Vein endothelial cell (primary cell): ENCODE results near the gene NME4. TPM values are rescaled to one million over a fixed set of nuclear protein-coding genes. Genes with fewer than 3 reads are reported as not detected.

Experiments
- small RNA-seq: library from RNA; depleted of rRNA; stranded (forward); fragments of <200 nt; gene quantifications from one replicate; pipeline ENCODE3, GENCODE V24; 2012
- total RNA-seq: library from RNA; depleted of rRNA; stranded (reverse); fragments of >200 nt; gene quantifications from 2 replicates; pipeline ENCODE4 v1.2.3, GENCODE V29; 2012

Gene NME4
- 99.6 and 146 TPM in 2 replicates for total RNA-seq

DNA sequence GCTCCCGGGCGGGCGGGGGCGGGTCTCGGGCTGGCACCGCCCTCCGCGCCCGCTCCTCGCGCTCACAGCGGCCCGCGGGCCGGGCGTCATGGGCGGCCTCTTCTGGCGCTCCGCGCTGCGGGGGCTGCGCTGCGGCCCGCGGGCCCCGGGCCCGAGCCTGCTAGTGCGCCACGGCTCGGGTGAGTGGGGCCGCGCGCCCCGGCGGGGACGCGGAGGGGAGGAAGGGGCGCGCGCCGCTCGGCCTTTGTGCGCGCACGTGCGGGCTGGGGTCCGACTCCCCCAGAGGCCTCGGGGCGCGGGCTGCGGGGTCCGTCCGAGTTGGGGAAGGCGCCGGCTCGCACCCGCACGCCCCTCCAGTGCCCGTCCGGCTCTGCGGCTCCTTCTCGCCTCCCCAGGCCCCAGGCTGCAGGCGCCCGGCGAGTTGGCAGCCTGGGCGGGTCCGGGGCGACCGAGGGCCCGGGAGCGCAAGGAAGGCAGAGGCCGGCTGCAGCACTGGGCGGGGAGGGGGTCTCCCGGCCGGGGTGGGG lies at the start of gene NME4:
Gene NME4 (plus strand): TSS at position 65 of the 527 bp plus-strand sequence. CDS start 24 bp downstream, at position 89.

DNA sequence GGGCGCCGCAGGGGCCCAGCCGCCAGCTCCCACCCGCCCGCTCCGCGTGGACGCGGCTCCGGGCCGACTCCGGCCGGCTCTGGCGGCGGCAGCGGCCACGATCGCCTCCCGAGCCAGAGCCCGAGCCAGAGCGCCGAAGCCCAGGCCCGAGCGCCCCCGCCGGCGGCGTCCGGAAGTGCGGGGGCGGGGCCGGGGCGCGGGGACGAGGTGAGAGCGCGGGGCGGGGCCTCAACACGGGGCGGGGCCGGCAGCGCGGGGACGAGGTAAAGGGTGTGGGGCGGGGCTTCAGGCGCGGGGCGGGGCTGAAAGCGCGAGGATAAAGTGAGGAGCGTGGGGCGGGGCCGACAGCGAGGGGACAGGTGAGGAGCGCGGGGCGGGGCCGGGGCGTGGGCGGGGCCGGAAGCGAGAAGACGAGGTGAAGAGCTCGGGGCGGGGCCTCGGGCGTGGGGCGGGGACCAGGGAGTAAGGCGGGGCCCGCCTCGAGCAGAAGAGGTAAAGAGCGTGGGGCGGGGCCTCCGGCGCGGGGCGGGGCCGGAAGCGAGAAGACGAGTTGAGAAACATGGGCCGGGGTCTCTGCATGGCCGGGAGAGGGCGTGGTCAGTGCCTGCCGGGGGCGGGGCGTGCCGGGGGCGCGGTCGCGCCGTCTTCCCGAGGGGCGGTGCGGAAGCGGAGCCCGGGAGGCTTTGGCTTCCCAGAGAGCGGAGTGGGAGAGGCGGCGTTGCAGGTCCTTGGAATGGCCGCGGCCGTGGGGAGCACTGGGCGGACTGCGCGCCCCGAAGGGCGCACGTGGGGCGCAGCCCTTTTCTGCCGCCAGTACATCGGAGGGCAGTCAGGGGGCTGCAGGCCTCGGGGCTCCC lies 44.2 kb upstream of the NME4 start, which contains the start of gene AXIN1:
Gene AXIN1 (minus strand): TSS at position 177 of the 857 bp plus-strand sequence. CDS start 5,698 bp downstream, outside the sequence.

DNA sequence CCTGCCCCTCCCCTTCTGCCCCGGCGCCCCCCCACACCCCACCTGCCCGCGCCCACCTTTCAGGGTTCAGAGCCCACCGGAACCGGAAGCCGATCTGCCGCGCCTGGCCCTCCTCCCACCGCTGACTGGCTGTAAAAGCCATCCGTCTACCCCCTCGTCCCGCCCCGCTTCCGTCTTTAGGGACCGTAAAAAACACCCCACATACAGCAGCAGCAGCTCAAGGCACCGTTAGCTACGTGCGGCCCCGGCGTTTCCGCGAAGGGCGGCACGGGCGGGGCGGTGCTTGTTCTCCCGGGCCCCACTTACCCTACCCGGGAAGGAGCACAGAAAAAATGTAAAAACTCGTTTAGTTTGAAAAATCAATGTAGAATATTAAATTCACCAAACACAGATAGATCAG lies 26.6 kb upstream of the NME4 start, which contains the start of gene MRPL28:
Gene MRPL28 (minus strand): TSS at position 96 of the 400 bp plus-strand sequence. CDS start 320 bp downstream, outside the sequence.

DNA sequence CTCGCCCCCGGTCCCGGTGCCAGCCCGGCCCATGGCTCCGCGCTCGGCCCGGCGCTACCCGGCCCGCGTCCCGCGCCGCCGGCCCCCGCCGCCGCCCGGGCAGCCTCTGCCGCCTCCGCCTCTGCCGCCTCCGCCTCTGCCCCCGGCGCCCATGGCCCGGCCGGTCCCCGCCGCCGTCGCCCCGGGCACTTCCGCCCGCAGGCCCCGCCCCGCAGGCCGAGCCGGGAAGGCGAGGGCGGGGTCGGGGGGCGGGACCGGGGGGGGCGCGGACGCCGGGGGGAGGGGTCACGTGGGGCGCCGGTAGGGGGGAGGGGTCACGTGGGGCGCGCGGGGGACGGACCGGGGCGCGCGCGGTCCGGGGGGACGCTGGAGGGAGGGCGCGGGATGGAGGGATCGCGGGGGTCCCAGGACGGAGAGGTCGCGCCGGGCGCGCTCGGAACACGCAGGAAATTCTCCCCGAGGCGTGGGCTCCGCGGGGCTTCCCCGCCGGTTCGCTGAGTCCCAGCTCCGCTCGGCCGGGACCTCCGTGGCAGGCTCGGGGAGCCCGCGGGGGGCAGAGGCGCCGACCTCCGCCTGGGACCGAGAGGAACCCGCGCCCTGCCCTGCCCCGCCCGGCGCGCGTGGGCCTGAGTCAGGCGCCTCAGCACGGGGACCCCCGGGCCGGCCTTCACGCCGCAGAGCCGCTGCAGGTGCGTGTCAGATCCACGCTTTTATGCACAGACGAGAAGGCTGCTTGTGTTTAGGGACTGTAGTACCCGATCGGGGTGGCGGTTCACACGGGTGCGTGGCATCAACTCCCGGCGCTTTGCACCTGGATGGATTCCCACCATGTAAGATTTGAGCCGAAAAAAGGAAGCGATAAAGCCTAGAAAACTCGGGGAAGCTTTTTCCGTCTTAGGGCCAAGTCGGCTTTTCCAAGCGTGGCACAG lies 14.9 kb upstream of the NME4 start, which contains the start of gene PGAP6:
Gene PGAP6 (minus strand): TSS at position 190 of the 929 bp plus-strand sequence. CDS start 157 bp downstream, at position 33.

DNA sequence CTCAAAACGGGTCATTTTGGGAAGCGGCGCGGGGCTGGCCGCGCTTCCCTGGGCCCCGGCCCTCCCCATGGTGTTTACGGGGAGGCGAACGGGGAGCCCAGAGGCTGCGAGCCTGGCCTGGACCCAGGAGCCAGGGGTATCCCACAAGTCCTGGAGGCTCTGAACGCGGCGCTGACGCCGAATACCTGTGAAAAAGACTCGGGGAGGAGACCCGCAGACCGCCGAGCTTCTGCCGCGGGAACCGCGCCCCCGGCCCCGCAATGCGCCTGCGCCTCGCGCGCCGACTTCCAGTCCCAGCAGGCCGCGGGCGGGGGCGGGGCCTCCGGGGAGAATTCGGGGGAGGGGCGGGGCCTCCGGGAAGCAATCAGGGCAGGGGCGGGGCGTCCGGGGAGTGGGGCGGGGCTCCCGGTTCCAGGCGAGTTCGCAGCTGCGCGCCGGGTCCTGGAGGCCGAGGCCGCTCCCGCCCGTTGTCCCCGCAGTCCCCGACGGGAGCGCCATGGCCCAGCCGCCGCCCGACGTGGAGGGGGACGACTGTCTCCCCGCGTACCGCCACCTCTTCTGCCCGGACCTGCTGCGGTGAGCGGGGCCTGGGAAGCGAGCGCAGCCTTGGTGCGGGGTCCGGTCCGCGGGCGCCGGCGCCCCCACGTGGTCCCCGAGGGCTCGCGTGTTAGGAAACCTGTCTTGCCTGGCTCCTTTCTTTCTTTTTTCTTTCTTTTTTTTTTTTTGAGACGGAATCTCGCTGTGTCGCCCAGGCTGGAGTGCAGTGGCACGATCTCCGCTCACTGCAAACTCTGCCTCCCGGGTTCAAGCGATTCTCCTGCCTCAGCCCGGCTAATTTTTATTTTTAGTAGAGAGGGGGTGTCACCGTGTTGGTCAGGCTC lies 4.7 kb downstream of the NME4 start, which contains the start of gene DECR2:
Gene DECR2 (plus strand): TSS at position 418 of the 881 bp plus-strand sequence. CDS start 79 bp downstream, at position 497.

DNA sequence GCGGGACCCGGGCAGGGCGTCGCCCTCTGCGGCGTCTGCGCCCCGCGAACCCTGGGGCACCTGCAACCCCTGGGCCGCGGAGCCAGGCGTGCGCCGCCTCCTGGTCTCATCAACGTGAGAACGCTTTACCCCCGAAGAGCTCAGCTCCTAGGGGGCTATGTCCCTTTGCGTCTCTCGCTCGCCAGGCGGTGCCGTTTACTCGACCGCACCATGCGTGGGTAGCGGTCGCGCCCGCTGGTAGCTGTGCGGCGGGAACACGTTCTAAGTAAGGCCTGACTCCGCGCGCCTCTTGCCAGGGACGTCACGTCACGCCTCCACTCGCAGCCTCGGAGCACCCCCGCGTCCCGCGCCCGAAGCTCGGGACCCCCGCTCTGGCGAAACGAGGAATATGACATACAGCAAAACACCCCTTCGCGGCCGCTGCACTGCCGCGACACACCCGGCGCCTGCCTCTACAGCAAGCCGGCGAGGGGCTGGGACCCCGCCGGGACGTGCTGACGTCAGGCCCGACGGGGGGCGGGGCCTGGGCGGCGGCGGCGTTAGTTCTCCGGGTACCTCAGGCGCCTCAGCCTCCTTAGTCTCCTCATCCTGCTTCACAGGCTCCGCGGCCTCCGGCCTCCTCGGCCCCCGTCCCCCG lies 28.2 kb downstream of the NME4 start, which contains the start of gene RAB11FIP3:
Gene RAB11FIP3 (plus strand): TSS at position 568 of the 637 bp plus-strand sequence. CDS start 358 bp downstream, outside the sequence.

Small RNAs within 50 kb of the gene (small RNA-seq; reads per million reads assigned to genes)
- gene RF00019, result not detected

Other genes with a start within 250 kb of the NME4 start
- not detected in 2 replicates for gene HBZ, start 244.6 kb upstream of the NME4 start, total RNA-seq
- not detected in 2 replicates for gene HBM, start 231.2 kb upstream of the NME4 start, total RNA-seq
- not detected in 2 replicates for gene HBA2, start 224.3 kb upstream of the NME4 start, total RNA-seq
- gene HBA1, start 220.5 kb upstream of the NME4 start, total RNA-seq, result not detected in 2 replicates
- gene HBQ1, start 216.7 kb upstream of the NME4 start, total RNA-seq, result 1.1 and 1.3 TPM in 2 replicates
- gene LUC7L, start 167.8 kb upstream of the NME4 start, total RNA-seq, result 42.5 and 45.9 TPM in 2 replicates
- gene FAM234A, start 162.4 kb upstream of the NME4 start, total RNA-seq, result 83.6 and 104 TPM in 2 replicates
- 1.7 and 2.9 TPM in 2 replicates for gene RGS11, start 121.3 kb upstream of the NME4 start, total RNA-seq
- gene ARHGDIG, start 116.6 kb upstream of the NME4 start, total RNA-seq, result 0.57 and 2.3 TPM in 2 replicates
- gene PDIA2, start 114.0 kb upstream of the NME4 start, total RNA-seq, result 0.65 TPM in 1 of 2 replicates, not detected in the other
- 23.2 and 25.1 TPM in 2 replicates for gene AXIN1, start 44.5 kb upstream of the NME4 start, total RNA-seq
- 91.2 and 127 TPM in 2 replicates for gene MRPL28, start 26.7 kb upstream of the NME4 start, total RNA-seq
- 84.4 and 129 TPM in 2 replicates for gene PGAP6, start 15.2 kb upstream of the NME4 start, total RNA-seq
- gene DECR2, start 4.7 kb downstream of the NME4 start, total RNA-seq, result 19.0 and 21.2 TPM in 2 replicates
- 27.4 and 37.9 TPM in 2 replicates for gene RAB11FIP3, start 28.4 kb downstream of the NME4 start, total RNA-seq
- gene CAPN15, start 130.5 kb downstream of the NME4 start, total RNA-seq, result 56.2 and 61.2 TPM in 2 replicates
- gene PRR35, start 163.2 kb downstream of the NME4 start, total RNA-seq, result not detected in 2 replicates
- 2.4 and 2.9 TPM in 2 replicates for gene NHLRC4, start 169.8 kb downstream of the NME4 start, total RNA-seq
- gene PIGQ, start 172.8 kb downstream of the NME4 start, total RNA-seq, result 28.4 and 45.1 TPM in 2 replicates
- 15.0 and 17.0 TPM in 2 replicates for gene RAB40C, start 192.9 kb downstream of the NME4 start, total RNA-seq
- gene WFIKKN1, start 233.8 kb downstream of the NME4 start, total RNA-seq, result under 0.01 and 0.19 TPM in 2 replicates
- 90.8 and 142 TPM in 2 replicates for gene METTL26, start 239.1 kb downstream of the NME4 start, total RNA-seq
- 14.0 and 20.9 TPM in 2 replicates for gene MCRIP2, start 244.6 kb downstream of the NME4 start, total RNA-seq